ENCODE data around the gene RPL29. TPM values are rescaled to one million over a fixed set of nuclear protein-coding genes. Genes with fewer than 3 reads are reported as not detected.

The RPL29 gene
- total RNA-seq, 1 experiment from 2014 or later = 2,228 TPM

GRCh38 chr3:51968883-51969678 is 26.6 kb downstream of the RPL29 start:
- in situ Hi-C loops (cut with HindIII; ENCODE audit: low sequenced_read_pairs) = no loop called here
- DNase-seq (ENCODE audit: low spot score) = peak; percentile 20

- DNase-seq (ENCODE audit: low spot score) = peak; percentile 80
- in situ Hi-C loops (cut with HindIII; ENCODE audit: low sequenced_read_pairs) = no loop called here
Measured at GRCh38 chr3:51968170-51968775, 27.4 kb downstream of the RPL29 start.

GRCh38 chr3:51967384-51968169 is 28.1 kb downstream of the RPL29 start, which contains the start of gene PCBP4:
Gene PCBP4 (minus strand): TSS chr3:51967454. CDS start chr3:51961240, 6,214 bp downstream.
- in situ Hi-C loops (cut with HindIII; ENCODE audit: low sequenced_read_pairs) = no loop called here
- peak; percentile 47 for DNase-seq (ENCODE audit: low spot score)

GRCh38 chr3:51966922-51967383 is 28.7 kb downstream of the RPL29 start:
- peak; percentile 37 for DNase-seq (ENCODE audit: low spot score)

DNA sequence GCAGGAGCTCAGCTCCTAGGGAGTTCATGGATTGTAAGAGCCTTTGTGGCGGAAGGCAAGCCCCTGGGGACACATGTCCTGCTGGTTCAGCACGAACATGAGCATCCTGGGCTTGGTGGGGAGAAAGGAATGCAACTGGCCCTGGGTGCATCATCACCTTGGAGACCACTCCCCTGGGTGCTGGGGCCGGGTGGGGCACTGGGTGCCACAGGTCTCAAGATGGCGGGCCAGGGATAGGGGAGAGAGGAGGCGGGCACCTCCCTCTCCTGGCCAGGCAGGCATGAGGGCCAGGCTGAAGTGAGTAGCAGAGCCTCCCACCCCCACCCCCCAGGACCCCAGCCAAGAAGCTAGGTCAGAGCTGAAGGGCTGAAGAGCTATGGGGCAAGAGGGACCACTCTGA is 29.2 kb downstream of the RPL29 start:
- DNase-seq (ENCODE audit: low spot score) = no peak
- in situ Hi-C loops (cut with HindIII; ENCODE audit: low sequenced_read_pairs) = no loop called here

More at GRCh38 chr3:51966922-51967383, 28.7 kb downstream of the RPL29 start:
- in situ Hi-C loops (cut with HindIII; ENCODE audit: low sequenced_read_pairs) = no loop called here

DNA sequence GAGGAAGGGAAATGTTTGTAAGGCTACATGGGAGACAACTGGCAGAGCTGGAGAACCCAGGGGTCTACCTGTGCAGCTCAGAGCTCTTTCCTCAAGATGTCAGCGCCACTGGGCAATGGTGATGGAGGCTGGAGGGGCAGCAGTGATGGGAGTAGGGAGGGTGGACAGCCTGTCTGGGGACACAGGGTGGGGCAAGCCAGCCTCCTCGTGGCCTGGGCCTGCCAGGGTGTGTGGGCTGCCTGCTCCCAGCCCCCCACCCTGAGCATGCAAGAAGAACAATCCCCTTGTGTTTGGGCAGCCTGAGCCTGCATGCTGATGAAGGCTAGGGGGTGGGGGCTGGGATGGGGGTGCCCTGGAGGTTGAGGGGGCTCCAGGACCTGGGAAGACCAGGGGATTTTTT is 29.7 kb downstream of the RPL29 start:
- in situ Hi-C loops (cut with HindIII; ENCODE audit: low sequenced_read_pairs) = no loop called here
- DNase-seq (ENCODE audit: low spot score) = peak; percentile 12

GRCh38 chr3:51964521-51964920 is 31.2 kb downstream of the RPL29 start:
- DNase-seq (ENCODE audit: low spot score) = no peak
- in situ Hi-C loops (cut with HindIII; ENCODE audit: low sequenced_read_pairs) = no loop called here

DNA sequence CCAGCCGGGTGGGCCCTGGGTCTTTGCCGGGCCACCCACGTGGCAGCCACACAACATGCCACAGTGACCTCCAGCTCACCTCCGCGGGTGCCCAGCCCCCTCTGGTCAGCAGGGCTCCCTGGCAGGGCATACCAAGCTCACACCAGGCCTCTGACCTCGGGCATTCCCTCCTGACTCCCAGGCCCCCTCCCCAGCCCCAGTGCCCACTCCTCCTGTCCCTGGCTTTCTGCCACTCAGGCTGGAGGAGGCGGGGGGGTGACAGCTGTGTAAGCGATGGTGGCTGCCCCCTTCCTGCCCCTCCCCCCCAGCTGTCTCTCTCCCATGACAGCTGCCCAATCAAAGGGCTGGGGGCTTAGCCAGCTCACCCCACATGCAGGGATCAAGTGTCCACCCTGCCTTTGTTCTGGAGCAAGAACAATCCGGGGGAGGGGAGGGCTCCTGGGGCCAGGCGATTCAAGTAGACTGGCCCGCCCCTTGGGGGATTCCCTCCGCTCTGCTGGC is 31.7 kb downstream of the RPL29 start:
- in situ Hi-C loops (cut with HindIII; ENCODE audit: low sequenced_read_pairs) = no loop called here
- DNase-seq (ENCODE audit: low spot score) = no peak

DNA sequence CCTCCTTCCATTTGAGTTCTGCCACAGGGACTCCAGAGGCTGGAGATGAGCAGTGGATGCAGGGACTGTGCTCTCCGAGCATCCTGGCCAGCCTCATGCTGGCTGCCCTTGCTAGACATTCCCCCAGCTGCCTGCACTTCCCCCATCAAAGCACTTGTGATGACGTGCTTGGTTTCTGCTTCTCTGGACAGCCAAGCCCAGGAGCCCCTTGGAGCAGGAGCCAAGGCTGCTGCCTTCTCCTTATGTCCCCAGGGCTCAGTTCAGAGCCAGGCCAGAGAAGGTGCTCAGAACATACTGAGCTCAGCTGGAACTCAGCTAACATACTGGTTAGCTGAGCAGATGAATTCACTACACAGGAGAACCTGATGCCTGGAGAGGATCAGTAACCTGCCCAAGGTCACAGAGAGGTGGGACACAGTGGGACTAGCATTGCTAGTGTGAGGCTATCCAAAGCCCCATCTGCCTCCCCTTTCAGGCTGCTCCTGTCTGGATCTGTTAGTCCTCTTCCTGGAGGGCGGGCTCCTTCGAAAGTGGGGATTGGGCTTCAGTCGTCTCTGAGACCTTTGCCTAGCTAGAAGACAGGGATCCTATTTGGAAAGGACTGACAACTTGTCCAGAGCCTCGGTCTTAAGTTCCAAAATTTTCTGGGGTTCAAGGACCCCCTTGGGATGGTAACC is 32.7 kb downstream of the RPL29 start:
- peak; percentile 54 for DNase-seq (ENCODE audit: low spot score)
- in situ Hi-C loops (cut with HindIII; ENCODE audit: low sequenced_read_pairs) = no loop called here

GRCh38 chr3:51961602-51962569 is 33.8 kb downstream of the RPL29 start:
- peak; percentile 75 for DNase-seq (ENCODE audit: low spot score)
- in situ Hi-C loops (cut with HindIII; ENCODE audit: low sequenced_read_pairs) = no loop called here

GRCh38 chr3:51961011-51961410 is 34.7 kb downstream of the RPL29 start:
- in situ Hi-C loops (cut with HindIII; ENCODE audit: low sequenced_read_pairs) = no loop called here
- peak; percentile 23 for DNase-seq (ENCODE audit: low spot score)

GRCh38 chr3:51960386-51960785 is 35.3 kb downstream of the RPL29 start:
- no peak for DNase-seq (ENCODE audit: low spot score)
- in situ Hi-C loops (cut with HindIII; ENCODE audit: low sequenced_read_pairs) = no loop called here

DNA sequence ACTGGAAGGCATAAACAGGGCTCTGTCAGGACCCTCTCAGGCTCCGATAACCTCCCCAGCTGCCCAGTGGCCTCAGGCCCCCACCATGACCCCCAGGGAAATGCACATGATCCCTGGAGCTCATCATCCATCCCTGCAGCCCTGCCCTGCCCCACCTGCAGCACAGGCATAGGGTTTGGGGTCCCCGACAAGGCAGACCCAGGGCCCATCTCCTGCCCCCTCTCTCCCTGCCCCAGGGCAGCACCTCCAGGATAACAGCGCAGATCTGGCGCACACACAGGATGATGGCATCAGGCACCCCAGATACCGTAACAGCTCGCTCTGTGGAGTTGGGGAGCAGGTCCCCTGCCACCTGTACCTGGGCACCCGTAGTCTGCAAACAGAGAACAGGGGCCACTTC is 36.0 kb downstream of the RPL29 start:
- in situ Hi-C loops (cut with HindIII; ENCODE audit: low sequenced_read_pairs) = no loop called here
- no peak for DNase-seq (ENCODE audit: low spot score)

DNA sequence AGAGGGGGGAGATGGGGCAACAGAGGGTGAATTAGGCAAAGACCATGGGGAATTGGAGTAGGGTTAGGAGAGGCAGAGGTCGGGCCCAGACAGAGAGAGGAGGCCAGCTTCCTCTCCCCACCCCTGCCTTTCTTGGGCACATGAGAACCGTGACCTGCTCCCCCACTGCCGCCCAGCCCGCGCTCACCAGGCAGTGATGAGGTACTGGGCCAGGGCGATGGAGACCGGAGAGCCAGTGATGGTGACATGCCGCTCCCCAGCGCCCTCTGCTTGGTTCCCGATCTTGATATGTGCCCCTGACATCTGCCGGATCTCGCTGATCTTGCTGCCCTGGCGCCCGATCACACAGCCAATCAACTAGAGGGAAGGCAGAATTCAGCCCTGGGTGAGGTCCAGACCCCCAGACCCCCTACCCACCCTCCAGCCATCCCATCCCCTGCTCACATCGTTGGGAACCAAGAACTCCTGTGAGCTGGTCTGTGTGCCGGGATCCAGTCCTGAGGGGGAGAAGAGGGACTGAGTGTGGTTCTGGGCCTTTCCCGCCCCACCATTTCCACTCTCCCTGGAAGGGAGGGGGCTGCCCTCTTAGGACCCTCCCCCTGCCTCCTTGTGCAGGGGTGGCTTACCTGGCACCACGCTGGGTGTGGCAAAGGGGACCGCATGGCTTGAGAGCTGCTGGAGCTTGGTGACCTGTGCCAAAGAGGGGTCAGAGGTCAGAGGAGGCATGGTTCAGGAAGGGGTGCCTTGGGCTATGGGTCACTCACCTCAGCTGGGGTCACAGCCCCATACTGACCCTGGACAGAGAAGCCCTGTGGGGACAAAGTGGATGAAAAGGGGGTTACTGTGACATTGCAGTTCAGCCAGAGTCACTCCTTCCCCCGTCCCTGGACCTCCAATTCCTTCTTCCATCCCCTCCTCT is 36.8 kb downstream of the RPL29 start:
- in situ Hi-C loops (cut with HindIII; ENCODE audit: low sequenced_read_pairs) = no loop called here

GRCh38 chr3:51957520-51958205 is 38.0 kb downstream of the RPL29 start:
- no peak for DNase-seq (ENCODE audit: low spot score)
- in situ Hi-C loops (cut with HindIII; ENCODE audit: low sequenced_read_pairs) = no loop called here

More for the DNA sequence above, 36.8 kb downstream of the RPL29 start:
- DNase-seq (ENCODE audit: low spot score) = no peak
